Bronchial epithelial cell (primary cell): ENCODE results near the gene TRIB2. TPM values are rescaled to one million over a fixed set of nuclear protein-coding genes. Genes with fewer than 3 reads are reported as not detected.

Experiments used
- DNase-seq: peaks from one replicate; pipeline ENCODE4 v3.0.0-alpha.2; 2010; ENCODE audit warnings: low read depth
- FAIRE-seq: peaks from 2 replicates; lab custom pipeline; 2011; peaks lifted over from hg19 to GRCh38; lab: Jason Lieb, UNC
- H3K27me3 ChIP-seq: 2 replicates; pipeline ENCODE4 v1.5.1; 2011; ENCODE audit warnings: low read length; ENCODE audit not compliant: control insufficient read depth, insufficient read depth
- H3K36me3 ChIP-seq: 2 replicates; pipeline ENCODE4 v1.5.1; 2011; ENCODE audit warnings: low read length; ENCODE audit not compliant: control insufficient read depth, insufficient read depth
- H3K4me3 ChIP-seq: 2 replicates; pipeline ENCODE4 v1.5.1; 2011; ENCODE audit warnings: mild to moderate bottlenecking, low read depth, low read length, control low read depth
- total RNA-seq: library from RNA; depleted of rRNA; stranded (reverse); fragments of >200 nt; gene quantifications from 2 replicates; pipeline ENCODE4 v1.2.1, GENCODE V29; 2014
- TF ChIP-seq, protein P1 (sequence below): IDR thresholded peaks from 2 replicates; pipeline ENCODE4 v1.5.1; 2011; ENCODE audit warnings: mild to moderate bottlenecking, moderate library complexity, low read length, control low read depth, inconsistent platforms; ENCODE audit not compliant: insufficient read depth, severe bottlenecking

The TRIB2 gene
- total RNA-seq, 1 donor from 2014 or later = 7.6 TPM

DNA sequence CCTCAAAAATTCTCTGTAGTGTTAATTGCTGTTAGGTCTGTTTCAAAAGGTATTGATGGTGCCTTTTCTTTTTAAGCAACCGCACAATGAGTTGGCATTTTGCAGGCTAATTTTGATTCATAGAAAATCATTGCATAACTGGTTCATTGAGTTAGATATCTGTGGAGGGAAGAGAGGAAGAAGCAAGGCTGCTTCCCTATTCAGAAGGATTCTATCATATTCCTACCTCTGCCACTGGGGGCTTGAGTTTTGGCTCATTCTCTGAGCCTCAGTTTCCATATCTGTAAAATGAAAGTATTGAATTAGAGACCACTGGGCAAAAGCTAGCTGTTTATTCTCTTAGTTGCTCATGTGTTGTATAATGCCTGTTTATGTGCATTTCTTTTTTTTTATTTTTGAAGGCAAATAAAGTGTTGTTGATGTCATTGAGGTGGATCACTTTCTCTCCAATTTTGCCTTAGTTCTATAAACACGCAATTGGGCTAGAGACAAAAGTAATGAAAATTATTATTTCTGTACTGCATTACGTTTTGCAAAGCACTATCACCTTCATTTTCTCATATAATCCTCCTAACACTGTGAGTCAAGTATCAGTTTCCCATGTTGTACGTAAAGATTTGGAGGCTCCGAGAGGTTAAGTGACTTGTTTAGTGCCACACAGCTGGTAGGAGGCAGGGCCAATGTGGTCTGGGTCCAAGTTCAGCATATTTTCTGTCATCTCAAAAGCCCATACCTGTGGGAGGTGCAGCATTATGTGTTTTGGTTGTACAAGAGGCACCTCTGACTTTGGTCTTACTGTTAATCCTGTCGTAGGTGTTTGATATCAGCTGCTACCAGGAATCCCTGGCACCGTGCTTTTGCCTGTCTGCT lies 5.9 kb downstream of the TRIB2 start:
- Histone ChIP-seq H3K36me3 (peaks cover 5% of the 10 kb centered on the region), H3K4me3 (no peak overlapping the region), H3K27me3 (no peaks in the 10 kb centered on the region)
- DNase-seq = peak; percentile 44
- no peak for FAIRE-seq
- TF ChIP-seq, protein P1, sequence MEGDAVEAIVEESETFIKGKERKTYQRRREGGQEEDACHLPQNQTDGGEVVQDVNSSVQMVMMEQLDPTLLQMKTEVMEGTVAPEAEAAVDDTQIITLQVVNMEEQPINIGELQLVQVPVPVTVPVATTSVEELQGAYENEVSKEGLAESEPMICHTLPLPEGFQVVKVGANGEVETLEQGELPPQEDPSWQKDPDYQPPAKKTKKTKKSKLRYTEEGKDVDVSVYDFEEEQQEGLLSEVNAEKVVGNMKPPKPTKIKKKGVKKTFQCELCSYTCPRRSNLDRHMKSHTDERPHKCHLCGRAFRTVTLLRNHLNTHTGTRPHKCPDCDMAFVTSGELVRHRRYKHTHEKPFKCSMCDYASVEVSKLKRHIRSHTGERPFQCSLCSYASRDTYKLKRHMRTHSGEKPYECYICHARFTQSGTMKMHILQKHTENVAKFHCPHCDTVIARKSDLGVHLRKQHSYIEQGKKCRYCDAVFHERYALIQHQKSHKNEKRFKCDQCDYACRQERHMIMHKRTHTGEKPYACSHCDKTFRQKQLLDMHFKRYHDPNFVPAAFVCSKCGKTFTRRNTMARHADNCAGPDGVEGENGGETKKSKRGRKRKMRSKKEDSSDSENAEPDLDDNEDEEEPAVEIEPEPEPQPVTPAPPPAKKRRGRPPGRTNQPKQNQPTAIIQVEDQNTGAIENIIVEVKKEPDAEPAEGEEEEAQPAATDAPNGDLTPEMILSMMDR = no peak

DNA sequence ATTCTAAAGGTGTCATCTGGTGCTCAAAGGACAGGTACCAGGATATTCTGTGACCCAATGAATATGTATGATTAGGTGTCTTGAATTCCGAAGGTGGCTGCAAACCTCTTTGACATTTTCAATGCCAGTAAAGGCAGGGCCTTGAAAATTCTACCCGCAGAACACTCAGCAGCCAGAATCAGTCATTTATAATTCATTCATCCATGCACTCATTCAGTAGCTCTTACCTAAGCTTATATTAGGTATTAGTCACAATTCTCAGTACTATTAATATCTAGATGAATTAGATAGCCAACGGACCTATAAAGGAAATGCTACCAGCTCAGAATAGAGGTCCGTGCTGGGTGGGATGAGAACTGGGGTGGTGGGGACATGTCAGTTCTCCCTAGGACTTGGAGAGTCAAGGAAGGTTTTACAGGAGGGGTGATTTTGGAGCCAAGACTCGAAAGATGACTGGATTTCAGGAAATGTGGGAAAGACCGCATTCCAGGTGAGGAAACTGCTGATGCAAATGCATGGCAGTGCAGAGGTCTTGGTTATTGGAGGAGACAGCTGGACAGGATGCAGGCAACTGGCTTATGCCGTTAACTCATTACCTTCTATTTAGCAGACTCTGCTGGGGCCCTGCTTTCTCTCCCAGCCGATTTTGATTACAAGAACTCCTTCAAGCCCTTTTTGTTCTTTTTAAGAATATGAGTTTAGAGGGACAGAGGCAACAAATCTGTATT lies 7.2 kb downstream of the TRIB2 start:
- DNase-seq (no peak), FAIRE-seq (no peak)
- Histone ChIP-seq H3K36me3 (peaks cover 5% of the 10 kb centered on the region), H3K4me3 (no peak overlapping the region), H3K27me3 (no peaks in the 10 kb centered on the region)
- TF ChIP-seq, protein P1 = no peak

DNA sequence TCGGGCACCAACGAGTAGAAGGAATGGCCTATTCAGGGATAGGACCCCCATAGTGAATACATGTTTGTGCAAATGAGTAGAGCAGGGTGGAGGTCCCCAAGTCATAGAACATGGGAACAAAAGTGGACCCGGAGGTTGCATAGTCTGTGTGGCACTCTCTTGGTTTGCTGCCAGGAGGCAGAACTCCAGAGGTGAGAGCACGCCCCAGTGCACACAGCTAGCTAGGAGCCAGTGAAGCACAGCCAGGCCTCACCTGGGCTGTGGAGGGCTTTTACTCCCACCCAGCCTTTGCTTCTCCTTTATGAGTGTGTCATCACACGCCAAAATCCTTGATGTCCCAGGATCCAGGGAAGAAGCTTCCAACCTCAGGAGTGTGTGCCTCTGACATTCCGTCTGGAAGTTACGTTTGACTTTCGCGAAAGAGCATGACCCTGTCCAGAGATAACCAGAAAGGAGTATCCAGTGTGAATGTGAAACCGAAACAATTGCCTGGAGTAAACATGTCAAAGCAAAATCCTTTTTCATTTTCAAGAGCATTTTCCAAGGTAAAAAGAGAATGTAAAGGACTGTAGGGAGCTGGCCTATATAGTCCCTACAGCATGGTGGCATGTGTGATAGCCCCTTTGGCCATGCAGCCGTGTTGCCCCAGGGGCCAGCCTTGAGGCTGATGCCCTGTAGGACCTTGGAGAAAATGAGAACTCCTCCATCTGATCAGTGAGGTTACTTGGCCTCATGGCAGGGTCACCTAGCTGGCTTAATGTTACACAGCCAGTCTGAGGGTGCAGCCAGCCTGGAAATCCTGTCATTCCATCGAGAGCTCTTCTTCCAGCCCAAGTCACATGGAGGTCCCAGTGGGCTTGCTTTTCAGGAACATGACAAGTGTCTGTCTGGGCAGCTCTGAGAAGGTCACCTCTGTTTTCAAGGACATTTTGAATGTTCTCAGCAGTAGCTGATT lies 8.8 kb downstream of the TRIB2 start:
- no peak for FAIRE-seq
- TF ChIP-seq, protein P1 = no peak
- DNase-seq = no peak
- Histone ChIP-seq H3K36me3 (peaks cover 5% of the 10 kb centered on the region), H3K27me3 (no peaks in the 10 kb centered on the region), H3K4me3 (no peak overlapping the region)

DNA sequence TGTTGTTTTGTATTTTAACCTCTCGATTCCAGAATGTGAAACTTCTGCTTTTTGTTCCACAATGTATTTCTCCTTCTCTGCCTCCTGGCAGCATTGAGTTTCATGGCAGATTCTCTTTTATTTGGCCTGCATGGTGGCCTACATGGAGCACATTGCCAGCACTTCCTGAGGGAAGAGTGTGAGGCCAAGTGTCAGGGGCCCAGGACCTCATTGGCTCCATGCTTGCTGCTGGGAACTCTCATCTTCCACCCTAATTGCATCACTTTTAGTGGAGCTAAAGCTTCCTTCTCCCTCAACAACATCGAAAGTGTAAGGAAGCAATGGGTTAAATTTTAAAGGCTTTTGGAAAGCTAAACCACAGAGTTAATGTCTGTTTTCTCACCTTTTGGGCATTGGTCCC lies 9.5 kb downstream of the TRIB2 start:
- Histone ChIP-seq H3K27me3 (no peaks in the 10 kb centered on the region), H3K4me3 (no peak overlapping the region), H3K36me3 (peaks cover 5% of the 10 kb centered on the region)
- FAIRE-seq (no peak), DNase-seq (no peak)
- TF ChIP-seq, protein P1 = no peak

DNA sequence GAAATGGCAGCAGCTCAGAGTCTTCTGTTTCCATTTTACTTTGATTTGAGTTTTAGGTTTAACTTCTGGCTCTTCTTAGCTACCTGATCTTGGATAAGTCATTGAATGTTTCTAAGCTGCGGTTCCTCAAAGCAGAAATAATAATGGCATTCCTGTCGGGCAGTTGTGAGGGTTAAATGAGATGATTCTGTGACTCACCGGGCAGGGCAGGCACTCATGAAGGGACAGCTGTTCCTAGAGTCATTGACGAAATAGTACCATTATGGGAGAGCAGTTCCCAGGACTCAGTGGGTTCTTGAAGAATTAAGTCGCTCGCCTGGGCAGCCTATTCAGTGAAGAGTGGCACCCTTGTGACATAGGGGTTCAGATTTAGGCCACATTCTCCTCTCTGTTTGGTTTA lies 10.3 kb downstream of the TRIB2 start:
- FAIRE-seq (no peak), DNase-seq (no peak)
- peaks cover 5% of the 10 kb centered on the region for H3K36me3 ChIP-seq
- no peaks in the 10 kb centered on the region for H3K27me3 ChIP-seq
- H3K4me3 ChIP-seq = no peak overlapping the region
- TF ChIP-seq, protein P1 = no peak
